ENCODE results near the gene AKAP7. TPM values are rescaled to one million over a fixed set of nuclear protein-coding genes. Genes with fewer than 3 reads are reported as not detected.

Gene AKAP7
- total RNA-seq, 1 donor from 2014 or later, result 15.5 TPM

DNA sequence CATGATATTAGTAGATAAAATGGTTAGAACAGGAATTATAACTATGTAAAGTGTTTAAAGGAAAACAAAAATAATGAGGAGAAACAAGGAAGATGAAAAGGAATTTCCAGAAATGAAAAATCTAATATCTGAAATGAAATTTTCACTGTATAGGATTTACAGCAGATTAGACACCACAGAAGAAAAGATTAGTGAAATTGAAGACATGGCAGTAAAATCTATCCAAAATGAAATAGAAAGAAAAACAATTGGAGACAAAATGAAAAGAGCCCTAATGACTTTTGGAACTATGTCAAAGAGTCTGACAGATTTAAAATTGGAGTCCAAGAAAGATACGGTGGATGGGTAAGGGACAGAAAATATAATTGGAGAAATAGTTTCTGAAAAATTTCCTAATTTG, 174.2 kb downstream of the AKAP7 start:
- Histone ChIP-seq H3K27me3 (no peaks in the 10 kb centered on the region), H3K4me1 (no peaks in the 10 kb centered on the region), H3K36me3 (no peaks in the 10 kb centered on the region), H3K4me3 (no peak overlapping the region), H2AFZ (replicated peaks) (no peak overlapping the region), H4K20me1 (ENCODE audit: low read depth) (no peaks in the 10 kb centered on the region), H3F3A (ENCODE audit: low read depth) (no peaks in the 10 kb centered on the region), H3K4me2 (no peak overlapping the region), H3K9me3 (ENCODE audit: low read depth) (peaks cover 5% of the 10 kb centered on the region), H3K9ac (no peak overlapping the region), H3K27ac (no peak overlapping the region), H3K79me2 (ENCODE audit: low read depth) (no peaks in the 10 kb centered on the region)
- H3K4me1 Mint-ChIP-seq, result no peaks in the 10 kb centered on the region
- DNase-seq (ENCODE audit: low spot score), result no peak
- no peaks in the 10 kb centered on the region for H3K36me3 Mint-ChIP-seq
- peaks cover 20% of the 10 kb centered on the region for H3K9me3 Mint-ChIP-seq
- no peak overlapping the region for H3K27ac Mint-ChIP-seq
- no peak overlapping the region for H3K4me3 Mint-ChIP-seq
- TF ChIP-seq EZH2 (IDR thresholded peaks at IDR 0.05) (no peak), EZH2phosphoT487 (IDR thresholded peaks at IDR 0.05) (no peak)
- TF ChIP-seq, protein P1, sequence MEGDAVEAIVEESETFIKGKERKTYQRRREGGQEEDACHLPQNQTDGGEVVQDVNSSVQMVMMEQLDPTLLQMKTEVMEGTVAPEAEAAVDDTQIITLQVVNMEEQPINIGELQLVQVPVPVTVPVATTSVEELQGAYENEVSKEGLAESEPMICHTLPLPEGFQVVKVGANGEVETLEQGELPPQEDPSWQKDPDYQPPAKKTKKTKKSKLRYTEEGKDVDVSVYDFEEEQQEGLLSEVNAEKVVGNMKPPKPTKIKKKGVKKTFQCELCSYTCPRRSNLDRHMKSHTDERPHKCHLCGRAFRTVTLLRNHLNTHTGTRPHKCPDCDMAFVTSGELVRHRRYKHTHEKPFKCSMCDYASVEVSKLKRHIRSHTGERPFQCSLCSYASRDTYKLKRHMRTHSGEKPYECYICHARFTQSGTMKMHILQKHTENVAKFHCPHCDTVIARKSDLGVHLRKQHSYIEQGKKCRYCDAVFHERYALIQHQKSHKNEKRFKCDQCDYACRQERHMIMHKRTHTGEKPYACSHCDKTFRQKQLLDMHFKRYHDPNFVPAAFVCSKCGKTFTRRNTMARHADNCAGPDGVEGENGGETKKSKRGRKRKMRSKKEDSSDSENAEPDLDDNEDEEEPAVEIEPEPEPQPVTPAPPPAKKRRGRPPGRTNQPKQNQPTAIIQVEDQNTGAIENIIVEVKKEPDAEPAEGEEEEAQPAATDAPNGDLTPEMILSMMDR (IDR thresholded peaks at IDR 0.05), result no peak
- H3K27me3 Mint-ChIP-seq (ENCODE audit: insufficient read depth, low read depth), result no peaks in the 10 kb centered on the region

DNA sequence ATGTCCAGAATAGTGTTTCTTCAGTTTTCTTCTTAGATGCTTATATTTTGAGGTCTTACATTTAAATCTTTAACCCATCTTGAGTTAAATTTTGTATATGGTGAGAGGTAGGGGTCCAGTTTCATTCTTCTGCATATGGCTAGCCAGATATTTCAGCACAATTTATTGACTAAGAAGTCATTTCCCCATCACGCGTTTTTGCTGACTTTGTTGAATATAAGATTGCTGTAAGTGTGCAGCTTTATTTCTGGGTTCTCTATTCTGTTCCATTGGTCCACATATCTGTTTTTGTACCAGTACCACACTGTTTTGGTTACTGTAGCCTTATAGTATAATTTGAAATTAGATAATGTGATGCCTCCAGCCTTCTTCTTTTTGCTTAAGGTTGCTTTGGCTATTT, 179.6 kb downstream of the AKAP7 start:
- H3K27me3 ChIP-seq, result no peaks in the 10 kb centered on the region
- H3K36me3 Mint-ChIP-seq, result peaks cover 3% of the 10 kb centered on the region
- H2AFZ ChIP-seq (replicated peaks), result no peak overlapping the region
- H3K36me3 ChIP-seq, result no peaks in the 10 kb centered on the region
- H3K4me1 ChIP-seq, result no peaks in the 10 kb centered on the region
- no peak overlapping the region for H3K9ac ChIP-seq
- peaks cover 4% of the 10 kb centered on the region for H3K27me3 Mint-ChIP-seq (ENCODE audit: insufficient read depth, low read depth)
- no peaks in the 10 kb centered on the region for H3F3A ChIP-seq (ENCODE audit: low read depth)
- H3K4me3 ChIP-seq, result no peak overlapping the region
- H3K9me3 ChIP-seq (ENCODE audit: low read depth), result no peaks in the 10 kb centered on the region
- TF ChIP-seq, protein P1 (IDR thresholded peaks at IDR 0.05), result no peak
- TF ChIP-seq EZH2phosphoT487 (IDR thresholded peaks at IDR 0.05) (no peak), EZH2 (IDR thresholded peaks at IDR 0.05) (no peak)
- no peak overlapping the region for H3K27ac Mint-ChIP-seq
- no peak for DNase-seq (ENCODE audit: low spot score)
- H3K4me1 Mint-ChIP-seq, result no peaks in the 10 kb centered on the region
- H3K27ac ChIP-seq, result no peak overlapping the region
- H3K79me2 ChIP-seq (ENCODE audit: low read depth), result no peaks in the 10 kb centered on the region
- H3K4me2 ChIP-seq, result no peak overlapping the region
- H3K9me3 Mint-ChIP-seq, result peaks cover 21% of the 10 kb centered on the region
- H4K20me1 ChIP-seq (ENCODE audit: low read depth), result no peaks in the 10 kb centered on the region
- no peak overlapping the region for H3K4me3 Mint-ChIP-seq

DNA sequence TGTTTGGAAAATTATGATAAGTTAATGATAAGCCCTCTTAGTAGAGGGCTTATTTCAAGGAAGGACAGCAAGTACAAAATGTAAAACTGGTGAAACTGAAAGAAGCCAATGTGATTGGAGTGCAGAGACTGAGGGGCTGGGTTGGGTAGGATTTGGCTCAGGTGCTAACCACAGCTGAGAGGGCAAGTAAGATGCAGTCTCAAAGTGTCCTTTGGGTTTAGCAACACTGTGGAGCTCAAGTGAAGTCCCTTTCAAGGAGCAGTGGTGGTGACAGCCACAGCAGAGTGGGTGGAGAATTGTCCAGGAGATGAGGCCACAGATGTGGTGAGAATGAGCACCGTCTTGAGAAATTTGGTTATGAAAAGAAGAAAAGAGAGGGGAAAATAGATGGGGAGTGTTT, 181.4 kb downstream of the AKAP7 start:
- H3F3A ChIP-seq (ENCODE audit: low read depth), result no peaks in the 10 kb centered on the region
- peak overlapping the region; percentile 12 for H3K4me3 Mint-ChIP-seq
- no peaks in the 10 kb centered on the region for H3K79me2 ChIP-seq (ENCODE audit: low read depth)
- no peak overlapping the region for H3K27ac Mint-ChIP-seq
- TF ChIP-seq, protein P1 (IDR thresholded peaks at IDR 0.05), result no peak
- no peak for TF ChIP-seq EZH2phosphoT487 (IDR thresholded peaks at IDR 0.05)
- TF ChIP-seq EZH2 (IDR thresholded peaks at IDR 0.05), result no peak
- peaks cover 3% of the 10 kb centered on the region for H3K36me3 Mint-ChIP-seq
- no peak overlapping the region for H3K4me2 ChIP-seq
- no peaks in the 10 kb centered on the region for H4K20me1 ChIP-seq (ENCODE audit: low read depth)
- no peak overlapping the region for H3K27ac ChIP-seq
- no peak overlapping the region for H3K9ac ChIP-seq
- peaks cover 18% of the 10 kb centered on the region for H3K9me3 Mint-ChIP-seq
- no peaks in the 10 kb centered on the region for H3K36me3 ChIP-seq
- no peak overlapping the region for H3K4me3 ChIP-seq
- no peaks in the 10 kb centered on the region for H3K9me3 ChIP-seq (ENCODE audit: low read depth)
- H3K4me1 ChIP-seq, result no peaks in the 10 kb centered on the region
- H3K27me3 ChIP-seq, result no peaks in the 10 kb centered on the region
- H2AFZ ChIP-seq (replicated peaks), result no peak overlapping the region
- peaks cover 4% of the 10 kb centered on the region for H3K27me3 Mint-ChIP-seq (ENCODE audit: insufficient read depth, low read depth)
- no peak for DNase-seq (ENCODE audit: low spot score)
- H3K4me1 Mint-ChIP-seq, result no peaks in the 10 kb centered on the region
